ENCODE results near the gene VAV2. TPM values are rescaled to one million over a fixed set of nuclear protein-coding genes. Genes with fewer than 3 reads are reported as not detected.

The VAV2 gene
- total and polyA plus RNA-seq, 2 of the 4 experiments (the other 2 are of a cell fraction) = 10.8 to 13.4 TPM

- POLR2A ChIA-PET (ENCODE audit: unreplicated experiment) = no interaction called here
- Histone ChIP-seq H3K56ac (ENCODE audit: extremely low read depth, insufficient read depth, low read length) (no peak overlapping the region), H2AK9ac (replicated peaks; ENCODE audit: low read depth, low read length, poor library complexity) (no peak overlapping the region), H3K14ac (replicated peaks; ENCODE audit: low read depth, low read length) (no peak overlapping the region), H3K23ac (ENCODE audit: low read depth, low read length) (no peak overlapping the region), H3K27ac (ENCODE audit: insufficient read depth, low read length) (no peak overlapping the region), H3K4me1 (ENCODE audit: control insufficient read depth, insufficient read depth, low read length) (peaks cover 3% of the 10 kb centered on the region; the same call in 1 of the 2 replicates), H2AK5ac (ENCODE audit: low read depth, low read length) (no peak overlapping the region), H3K9ac (ENCODE audit: low read depth, low read length) (no peak overlapping the region), H4K91ac (ENCODE audit: insufficient read depth, low read depth, low read length) (no peak overlapping the region), H3K9me1 (ENCODE audit: insufficient read depth, low read length) (peaks cover 2% of the 10 kb centered on the region; the same call in 1 of the 2 replicates), H3K27me3 (ENCODE audit: control insufficient read depth, insufficient read depth, low read length) (no peaks in the 10 kb centered on the region), H3K18ac (ENCODE audit: low read depth, low read length) (no peak overlapping the region), H4K20me1 (ENCODE audit: insufficient read depth, low read length) (no peaks in the 10 kb centered on the region; the same call in 1 of the 2 replicates), H3K4me2 (ENCODE audit: low read depth, low read length) (no peak overlapping the region), H2BK20ac (ENCODE audit: low read depth, low read length) (no peak overlapping the region), H4K8ac (ENCODE audit: low read depth in 2 of 2, low read length in 2 of 2) (no peak overlapping the region), H2AFZ (replicated peaks; ENCODE audit: low read length, poor library complexity) (no peak overlapping the region), H3K79me1 (ENCODE audit: low read depth in 1 of 2, low read length in 2 of 2) (peaks cover 0 to 14% of the 10 kb centered on the region in 2 experiments), H3K4ac (ENCODE audit: low read depth, low read length) (no peak overlapping the region), H4K5ac (ENCODE audit: low read depth, low read length) (no peak overlapping the region), H2BK15ac (ENCODE audit: low read depth, low read length) (no peak overlapping the region), H3K4me3 (ENCODE audit: insufficient read depth, low read depth, low read length) (no peak overlapping the region), H3K36me3 (ENCODE audit: control insufficient read depth, insufficient read depth, low read length) (peaks cover 60% of the 10 kb centered on the region), H2BK5ac (ENCODE audit: low read depth, low read length, poor library complexity, severe bottlenecking) (no peak overlapping the region), H3K9me3 (ENCODE audit: control insufficient read depth, insufficient read depth, low read length) (no peaks in the 10 kb centered on the region), H2BK120ac (ENCODE audit: low read depth, low read length) (no peak overlapping the region)
- intact Hi-C loops (cut with micrococcal nuclease) = no loop called here
- no peak for ATAC-seq (ENCODE audit: low read depth)
- in situ Hi-C loops (cut with MboI; ENCODE audit: low sequenced_read_pairs) = no loop called here
- WGBS, 2 experiments (ENCODE audit: extremely low coverage in 2 of 2, insufficient read length in 1 of 2) = 87% methylated on average over 16 of the region's 29 CpGs; no CpG with 5 or more reads in 1 of the 2 experiments
- no peak for TF ChIP-seq ELK1 (IDR thresholded peaks at IDR 0.05; ENCODE audit: borderline replicate concordance, low read depth, low read length)
- TF ChIP-seq RFX5 (IDR thresholded peaks at IDR 0.05; ENCODE audit: low read depth, low read length) = no peak
- TF ChIP-seq RCOR1 (IDR thresholded peaks at IDR 0.05; ENCODE audit: insufficient replicate concordance, low read length) = no peak
- no peak for TF ChIP-seq POLR2A (IDR thresholded peaks at IDR 0.05; ENCODE audit: low read depth, low read length)
- TF ChIP-seq MAFK (IDR thresholded peaks at IDR 0.05; ENCODE audit: low read depth, low read length) = no peak
- TF ChIP-seq CTCF (conservative IDR thresholded peaks at IDR 0.05; ENCODE audit: low read depth, low read length) = no peak
- no peak for TF ChIP-seq NFE2L2 (IDR thresholded peaks at IDR 0.05; ENCODE audit: low read depth, low read length)
- dilution Hi-C loops (cut with HindIII; ENCODE audit: low sequenced_read_pairs, unreplicated experiment) = no loop called here
- DNase-seq = no peak
- CTCF ChIA-PET = interaction anchor here (0.9 kb wide), 1 partner anchor 11 kb away, joined by 4 read pairs; no protein-coding TSS in a partner anchor
- no TSS peak for BruUV-seq (replicated peaks)
Measured at GRCh38 chr9:134030821-134031470, 38.8 kb upstream of the VAV2 start.
